Neural cell (in vitro differentiated cells): ENCODE results near the gene LILRB5.

Experiments used
- CTCF ChIP-seq: fragments of 450-650 bp; IDR thresholded peaks from 2 replicates; pipeline ENCODE4 v1.5.1; 2014; ENCODE audit warnings: antibody characterized with exemption, mild to moderate bottlenecking, moderate library complexity; ENCODE audit not compliant: poor library complexity, severe bottlenecking
- MXI1 ChIP-seq: fragments of 450-650 bp; conservative IDR thresholded peaks from 2 replicates; pipeline ENCODE4 v1.6.1; 2014; ENCODE audit warnings: antibody characterized with exemption, mild to moderate bottlenecking; ENCODE audit not compliant: poor library complexity, severe bottlenecking
- POLR2AphosphoS5 ChIP-seq: IDR thresholded peaks from 2 replicates; pipeline ENCODE4 v1.6.1; 2012

- no peak for TF ChIP-seq CTCF
- no peak for TF ChIP-seq MXI1
- TF ChIP-seq POLR2AphosphoS5 = no peak
Observed at GRCh38 chr19:54229146-54229545, 27.9 kb downstream of the LILRB5 start.
